Panc1 (cell line): ENCODE results near the gene ZBTB7B. TPM values are rescaled to one million over a fixed set of nuclear protein-coding genes. Genes with fewer than 3 reads are reported as not detected.
"Not testable (repeated sequence)": the region's sequence is repeated elsewhere in the genome, so short reads cannot be mapped to it uniquely, and the experiment has no call there.

ENCODE experiments used
- ATAC-seq: fragments of 200-7000 bp; cut with Tn5 transposase; 2 replicates; pipeline ENCODE4 v1.9.1; 2020; ENCODE audit warnings: mild to moderate bottlenecking, moderate library complexity
- BruUV-seq: library from RNA; stranded (reverse); fragments of 400-500 nt; replicated peaks from 2 replicates; lab custom pipeline; 2021; lab: Mats Ljungman, UMichigan
- CTCF ChIA-PET: fragments of 300-600 bp; sonication (Branson Sonifier 250); formaldehyde crosslinking; loops from one replicate; lab custom pipeline; 2022; ENCODE audit warnings: antibody characterized with exemption; lab: Charles Lee
- POLR2A ChIA-PET: fragments of 300-600 bp; sonication (Branson Sonifier 250); formaldehyde crosslinking; loops from one replicate; lab custom pipeline; 2022; ENCODE audit warnings: antibody characterized with exemption; lab: Charles Lee
- DNase-seq: peaks from one replicate; pipeline ENCODE4 v3.0.0-alpha.2; 2010; ENCODE audit warnings: low read depth, low spot score
- H3K27ac ChIP-seq: 2 replicates; pipeline ENCODE4 v1.5.1; 2011; ENCODE audit warnings: mild to moderate bottlenecking, low read length, inconsistent platforms
- H3K27me3 ChIP-seq: fragments of 200-500 bp; sonication (Bioruptor generic); 2 replicates; pipeline ENCODE4 v1.6.0; 2014; ENCODE audit warnings: low read length, inconsistent platforms; ENCODE audit not compliant: control insufficient read depth, insufficient read depth
- H3K36me3 ChIP-seq: fragments of 200-500 bp; sonication (Bioruptor generic); 2 replicates; pipeline ENCODE4 v1.5.1; 2014; ENCODE audit warnings: inconsistent platforms, mild to moderate bottlenecking, low read length, moderate library complexity; ENCODE audit not compliant: control insufficient read depth, insufficient read depth
- H3K4me1 ChIP-seq: 2 replicates; pipeline ENCODE4 v1.5.1; 2011; ENCODE audit warnings: inconsistent platforms, mild to moderate bottlenecking, low read length, moderate library complexity; ENCODE audit not compliant: control insufficient read depth, insufficient read depth
- H3K4me3 ChIP-seq, 2 experiments: 2 replicates each; pipeline ENCODE4 v1.5.1; 2011 to 2012; ENCODE audit warnings: low read depth in 2 of 2, low read length in 2 of 2, mild to moderate bottlenecking in 2 of 2, inconsistent platforms in 1 of 2, moderate library complexity in 1 of 2
- H3K9me3 ChIP-seq: fragments of 200-500 bp; sonication (Bioruptor generic); 2 replicates; pipeline ENCODE4 v1.5.1; 2014; ENCODE audit warnings: low read depth, mild to moderate bottlenecking, inconsistent platforms, low read length, moderate library complexity; ENCODE audit not compliant: control insufficient read depth, insufficient read depth
- CTCF ChIP-seq: fragments of 450-650 bp; IDR thresholded peaks from 2 replicates; pipeline ENCODE4 v1.5.1; 2017; ENCODE audit warnings: mild to moderate bottlenecking
- POLR2AphosphoS5 ChIP-seq: IDR thresholded peaks from 2 replicates; pipeline ENCODE4 v1.6.1; 2012; ENCODE audit warnings: mild to moderate bottlenecking, low read depth, low read length, moderate library complexity
- REST ChIP-seq, 2 experiments: IDR thresholded peaks; 2 replicates each; pipeline ENCODE4 v1.6.1; 2011 to 2012; ENCODE audit warnings: low read depth in 2 of 2, control low read depth in 1 of 2, low read length in 1 of 2, mild to moderate bottlenecking in 1 of 2, moderate library complexity in 1 of 2; ENCODE audit not compliant: insufficient read depth in 1 of 2
- SIN3A ChIP-seq: IDR thresholded peaks from 2 replicates; pipeline ENCODE4 v1.6.1; 2012; ENCODE audit warnings: low read depth, mild to moderate bottlenecking, low read length, moderate library complexity, borderline replicate concordance; ENCODE audit not compliant: insufficient read depth
- TCF7L2 ChIP-seq: IDR thresholded peaks from 2 replicates; pipeline ENCODE4 v1.6.1; 2011; ENCODE audit warnings: mild to moderate bottlenecking, low read depth, low read length, inconsistent platforms
- in situ Hi-C: cut with HindIII; loops from 2 replicates; pipeline ENCODE4 v1.10.0; 2016; ENCODE audit warnings: low sequenced_read_pairs, low pct_unique_long_range_greater_than_20kb
- intact Hi-C: fragments of 100-400 bp; cut with micrococcal nuclease; formaldehyde crosslinking; loops from one replicate; pipeline ENCODE4 v1.10.0; 2022; ENCODE audit not compliant: unreplicated experiment
- total RNA-seq: library from RNA; stranded (reverse); gene quantifications from one replicate; pipeline ENCODE4 v1.2.1, GENCODE V29; 2021; ENCODE audit not compliant: unreplicated experiment

Gene ZBTB7B
- total RNA-seq, 1 experiment from 2014 or later: 55.8 TPM

GRCh38 chr1:154995301-154995983 lies 7.2 kb upstream of the ZBTB7B start:
- ATAC-seq, H3K4me3 ChIP-seq, in situ Hi-C loops, BruUV-seq, H3K27me3 ChIP-seq, intact Hi-C loops, H3K27ac ChIP-seq, DNase-seq, H3K36me3 ChIP-seq, H3K9me3 ChIP-seq: not testable (repeated sequence)
- ChIA-PET POLR2A (interaction anchor here (0.9 kb wide), 1 partner anchor 25 kb away, joined by 15 read pairs; the partner anchor contains the start of gene SHC1), CTCF (interaction anchor here (0.6 to 1.0 kb wide), 7 partner anchors 10 to 75 kb away, joined by 3 to 17 read pairs (median 7); no protein-coding TSS in a partner anchor)
- H3K4me1 ChIP-seq: peaks cover 16% of the 10 kb centered on the region
- TF ChIP-seq CTCF: peak; percentile 81

GRCh38 chr1:154996966-154997701 lies 5.5 kb upstream of the ZBTB7B start:
- POLR2A ChIA-PET: no interaction called here
- no peak for DNase-seq

More at GRCh38 chr1:154996966-154997701, 5.5 kb upstream of the ZBTB7B start:
- in situ Hi-C loops (no loop called here), intact Hi-C loops (no loop called here)
- H3K36me3 ChIP-seq: no peaks in the 10 kb centered on the region; the same call in 1 of the 2 replicates
- CTCF ChIA-PET: interaction anchor here (0.6 to 1.0 kb wide), 2 partner anchors 10 to 23 kb away, joined by 8 to 17 read pairs; no protein-coding TSS in a partner anchor
- no peak overlapping the region for H3K4me3 ChIP-seq
- no peak for ATAC-seq
- peaks cover 16% of the 10 kb centered on the region for H3K4me1 ChIP-seq
- BruUV-seq: no TSS peak
- no peak overlapping the region for H3K27ac ChIP-seq
- no peaks in the 10 kb centered on the region for H3K9me3 ChIP-seq
- TF ChIP-seq SIN3A: no peak
- no peak for TF ChIP-seq POLR2AphosphoS5
- TF ChIP-seq TCF7L2: no peak
- TF ChIP-seq REST (IDR thresholded peaks at IDR 0.05; ENCODE audit: insufficient read depth in 1 of 2, low read depth in 2 of 2, low read length in 1 of 2): no peak
- TF ChIP-seq CTCF: no peak
- no peaks in the 10 kb centered on the region for H3K27me3 ChIP-seq
